ENCODE measurements around the gene REEP6.

REEP6 gene

GRCh38 chr19:1540365-1540925, 49.5 kb downstream of the REEP6 start:
- no peak for TF ChIP-seq CTCF (IDR thresholded peaks at IDR 0.05; ENCODE audit: low read depth, low read length, missing control alignments)
- DNase-seq (ENCODE audit: low read depth), result no peak
- no peak overlapping the region for H3K4me3 ChIP-seq (ENCODE audit: low read depth, low read length)

Measured in GM12864 (cell line).